Astrocyte (in vitro differentiated cells and primary cell): ENCODE results near the gene ATP10B. TPM values are rescaled to one million over a fixed set of nuclear protein-coding genes. Genes with fewer than 3 reads are reported as not detected.

Source experiments
- DNase-seq: peaks from one replicate; pipeline ENCODE4 v3.0.0-alpha.2; 2010; ENCODE audit warnings: low read depth
- FAIRE-seq: peaks from 2 replicates; lab custom pipeline; 2011; peaks lifted over from hg19 to GRCh38; lab: Jason Lieb, UNC
- H2AFZ ChIP-seq: 2 replicates; pipeline ENCODE4 v1.6.0; 2012; ENCODE audit warnings: low read depth, low read length, inconsistent platforms
- H3K27ac ChIP-seq: 2 replicates; pipeline ENCODE4 v1.5.1; 2011; ENCODE audit warnings: low read depth, low read length, inconsistent platforms
- H3K27me3 ChIP-seq: 2 replicates; pipeline ENCODE4 v1.6.0; 2011; ENCODE audit warnings: low read length, inconsistent platforms; ENCODE audit not compliant: insufficient read depth
- H3K36me3 ChIP-seq: 2 replicates; pipeline ENCODE4 v1.5.1; 2011; ENCODE audit warnings: low read length, inconsistent platforms; ENCODE audit not compliant: insufficient read depth
- H3K4me1 ChIP-seq: 2 replicates; pipeline ENCODE4 v1.5.1; 2011; ENCODE audit warnings: low read length, inconsistent platforms; ENCODE audit not compliant: insufficient read depth
- H3K4me2 ChIP-seq: 2 replicates; pipeline ENCODE4 v1.6.0; 2012; ENCODE audit warnings: low read length, inconsistent platforms
- H3K4me3 ChIP-seq: 2 replicates; pipeline ENCODE4 v1.5.1; 2011; ENCODE audit warnings: low read depth, mild to moderate bottlenecking, low read length, inconsistent platforms; ENCODE audit not compliant: insufficient read depth
- H3K79me2 ChIP-seq: 2 replicates; pipeline ENCODE4 v1.6.0; 2012; ENCODE audit warnings: mild to moderate bottlenecking, low read length, inconsistent platforms; ENCODE audit not compliant: insufficient read depth
- H3K9ac ChIP-seq: 2 replicates; pipeline ENCODE4 v1.6.0; 2012; ENCODE audit warnings: mild to moderate bottlenecking, low read length, inconsistent platforms
- H3K9me3 ChIP-seq: 2 replicates; pipeline ENCODE4 v1.5.1; 2012; ENCODE audit warnings: low read depth, mild to moderate bottlenecking, low read length, inconsistent platforms; ENCODE audit not compliant: insufficient read depth
- H4K20me1 ChIP-seq: 2 replicates; pipeline ENCODE4 v1.6.0; 2012; ENCODE audit warnings: low read length, inconsistent platforms; ENCODE audit not compliant: insufficient read depth
- H3K27ac Mint-ChIP-seq: one replicate; pipeline ENCODE4 v1.8.0; 2021; ENCODE audit warnings: mild to moderate bottlenecking, mixed read lengths; ENCODE audit not compliant: unreplicated experiment
- H3K27me3 Mint-ChIP-seq: one replicate; pipeline ENCODE4 v1.8.0; 2021; ENCODE audit warnings: low read depth, mixed read lengths; ENCODE audit not compliant: unreplicated experiment
- H3K36me3 Mint-ChIP-seq: one replicate; pipeline ENCODE4 v1.8.0; 2021; ENCODE audit warnings: low read depth, mixed read lengths; ENCODE audit not compliant: unreplicated experiment
- H3K4me1 Mint-ChIP-seq: one replicate; pipeline ENCODE4 v1.8.0; 2021; ENCODE audit warnings: low read depth, mixed read lengths; ENCODE audit not compliant: unreplicated experiment
- H3K4me3 Mint-ChIP-seq: one replicate; pipeline ENCODE4 v1.8.0; 2021; ENCODE audit warnings: mild to moderate bottlenecking, moderate library complexity, mixed read lengths; ENCODE audit not compliant: unreplicated experiment
- H3K9me3 Mint-ChIP-seq: one replicate; pipeline ENCODE4 v1.8.0; 2021; ENCODE audit warnings: mild to moderate bottlenecking, mixed read lengths; ENCODE audit not compliant: unreplicated experiment
- EZH2 ChIP-seq: IDR thresholded peaks from 2 replicates; pipeline ENCODE4 v1.6.1; 2012; ENCODE audit warnings: mild to moderate bottlenecking, low read length, inconsistent platforms; ENCODE audit not compliant: insufficient read depth
- total RNA-seq: library from RNA; stranded (reverse); gene quantifications from 2 replicates; pipeline ENCODE4 v1.2.1, GENCODE V29; 2021
- TF ChIP-seq, protein P1 (sequence below): IDR thresholded peaks from 2 replicates; pipeline ENCODE4 v1.5.1; 2011; ENCODE audit warnings: low read depth, mild to moderate bottlenecking, inconsistent platforms, low read length, moderate library complexity; ENCODE audit not compliant: insufficient read depth

ATP10B gene
- total RNA-seq, 1 donor from 2014 or later, result not detected

DNA sequence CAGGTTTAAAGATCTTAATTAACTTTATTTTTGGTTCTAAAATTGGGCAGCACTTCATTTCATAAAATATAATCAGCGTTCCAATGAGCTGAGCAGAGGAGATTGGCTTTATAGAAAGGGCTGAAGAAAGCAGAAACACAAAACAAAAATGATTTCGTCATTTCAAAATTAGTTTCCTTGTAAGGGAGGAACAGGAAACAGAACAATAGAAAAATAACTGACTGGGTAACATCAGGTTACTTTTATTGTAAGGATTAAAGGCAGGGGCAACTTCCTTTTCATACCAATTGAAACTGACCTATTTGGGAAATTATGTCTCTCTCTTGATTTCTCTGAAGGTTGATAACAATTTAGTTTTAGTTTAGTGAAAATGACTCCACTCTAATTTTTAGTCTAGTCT is 157.1 kb downstream of the ATP10B start:
- H3K4me2 ChIP-seq, result no peak overlapping the region
- Mint-ChIP-seq H3K9me3 (no peaks in the 10 kb centered on the region), H3K27me3 (peaks cover 3% of the 10 kb centered on the region), H3K36me3 (no peaks in the 10 kb centered on the region), H3K4me1 (no peaks in the 10 kb centered on the region), H3K4me3 (no peak overlapping the region), H3K27ac (no peak overlapping the region)
- no peak overlapping the region for H3K9ac ChIP-seq
- no peak overlapping the region for H2AFZ ChIP-seq
- H3K27me3 ChIP-seq, result no peaks in the 10 kb centered on the region
- TF ChIP-seq EZH2, result no peak
- TF ChIP-seq, protein P1, sequence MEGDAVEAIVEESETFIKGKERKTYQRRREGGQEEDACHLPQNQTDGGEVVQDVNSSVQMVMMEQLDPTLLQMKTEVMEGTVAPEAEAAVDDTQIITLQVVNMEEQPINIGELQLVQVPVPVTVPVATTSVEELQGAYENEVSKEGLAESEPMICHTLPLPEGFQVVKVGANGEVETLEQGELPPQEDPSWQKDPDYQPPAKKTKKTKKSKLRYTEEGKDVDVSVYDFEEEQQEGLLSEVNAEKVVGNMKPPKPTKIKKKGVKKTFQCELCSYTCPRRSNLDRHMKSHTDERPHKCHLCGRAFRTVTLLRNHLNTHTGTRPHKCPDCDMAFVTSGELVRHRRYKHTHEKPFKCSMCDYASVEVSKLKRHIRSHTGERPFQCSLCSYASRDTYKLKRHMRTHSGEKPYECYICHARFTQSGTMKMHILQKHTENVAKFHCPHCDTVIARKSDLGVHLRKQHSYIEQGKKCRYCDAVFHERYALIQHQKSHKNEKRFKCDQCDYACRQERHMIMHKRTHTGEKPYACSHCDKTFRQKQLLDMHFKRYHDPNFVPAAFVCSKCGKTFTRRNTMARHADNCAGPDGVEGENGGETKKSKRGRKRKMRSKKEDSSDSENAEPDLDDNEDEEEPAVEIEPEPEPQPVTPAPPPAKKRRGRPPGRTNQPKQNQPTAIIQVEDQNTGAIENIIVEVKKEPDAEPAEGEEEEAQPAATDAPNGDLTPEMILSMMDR, result no peak
- FAIRE-seq (no peak), DNase-seq (no peak)
- no peak overlapping the region for H3K27ac ChIP-seq
- no peaks in the 10 kb centered on the region for H3K79me2 ChIP-seq
- H4K20me1 ChIP-seq, result no peaks in the 10 kb centered on the region
- no peak overlapping the region for H3K4me3 ChIP-seq
- H3K9me3 ChIP-seq, result no peaks in the 10 kb centered on the region
- no peaks in the 10 kb centered on the region for H3K36me3 ChIP-seq
- no peaks in the 10 kb centered on the region for H3K4me1 ChIP-seq

DNA sequence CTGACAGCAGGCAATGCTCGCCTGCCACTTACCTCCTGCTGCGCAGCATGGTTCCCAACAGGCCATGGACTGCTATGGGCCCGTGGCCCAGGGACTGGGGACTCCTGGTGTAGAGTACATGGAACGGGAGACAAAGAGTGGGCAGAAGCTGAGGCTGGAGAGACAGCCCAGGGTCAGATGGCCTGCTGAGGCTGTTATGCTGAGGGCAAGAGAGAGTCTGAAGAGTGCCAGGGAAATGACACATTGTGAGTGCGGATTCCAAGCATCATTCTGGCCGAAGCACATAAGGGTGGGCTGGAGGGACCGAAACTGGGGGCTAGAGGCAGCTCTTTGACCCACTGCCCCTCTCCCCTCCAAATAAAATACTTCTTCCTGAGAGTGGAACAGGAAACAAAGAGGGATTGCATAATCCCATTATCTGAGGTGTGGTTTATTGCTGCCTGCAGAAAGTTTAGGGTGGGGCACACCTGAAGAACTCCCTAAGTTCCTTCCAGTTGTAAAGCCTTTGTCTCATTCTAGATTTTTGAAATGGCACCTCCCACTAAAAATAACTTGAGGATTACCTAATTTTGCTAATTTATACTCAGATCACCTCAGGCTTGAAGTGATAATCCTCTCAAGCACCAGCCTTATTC is 158.1 kb downstream of the ATP10B start:
- no peak for DNase-seq
- no peaks in the 10 kb centered on the region for H3K36me3 Mint-ChIP-seq

DNA sequence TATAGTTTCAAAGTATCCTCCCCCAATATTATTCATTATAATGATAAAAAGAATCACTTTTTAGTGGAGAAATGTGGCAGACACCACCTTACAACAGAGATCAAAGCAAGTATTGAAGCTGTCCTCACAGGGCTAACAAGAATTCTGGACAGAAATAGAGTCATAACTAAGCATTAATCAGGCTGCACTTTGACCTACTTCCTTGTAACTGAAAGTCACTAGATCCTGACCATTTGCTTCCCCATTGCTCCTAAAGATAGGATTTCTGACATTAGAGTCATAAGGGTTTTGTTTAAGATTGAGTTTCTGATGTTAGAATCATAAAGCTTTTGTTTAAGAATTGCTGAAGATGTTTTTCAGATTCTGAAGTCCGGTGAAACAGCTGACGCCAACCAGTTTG is 159.7 kb downstream of the ATP10B start:
- H3K4me3 Mint-ChIP-seq, result no peak overlapping the region
- FAIRE-seq (no peak), DNase-seq (no peak)
- no peak overlapping the region for H3K27ac ChIP-seq
- no peak overlapping the region for H3K4me2 ChIP-seq
- H3K4me3 ChIP-seq, result no peak overlapping the region
- no peaks in the 10 kb centered on the region for H3K9me3 ChIP-seq
- no peaks in the 10 kb centered on the region for H3K4me1 Mint-ChIP-seq
- no peaks in the 10 kb centered on the region for H3K79me2 ChIP-seq
- H4K20me1 ChIP-seq, result no peaks in the 10 kb centered on the region
- H2AFZ ChIP-seq, result no peak overlapping the region
- no peaks in the 10 kb centered on the region for H3K27me3 Mint-ChIP-seq
- H3K4me1 ChIP-seq, result no peaks in the 10 kb centered on the region
- no peaks in the 10 kb centered on the region for H3K27me3 ChIP-seq
- no peak for TF ChIP-seq EZH2
- TF ChIP-seq, protein P1, result no peak
- H3K9ac ChIP-seq, result no peak overlapping the region
- H3K36me3 ChIP-seq, result no peaks in the 10 kb centered on the region
- H3K9me3 Mint-ChIP-seq, result no peaks in the 10 kb centered on the region
- no peak overlapping the region for H3K27ac Mint-ChIP-seq
- H3K36me3 Mint-ChIP-seq, result no peaks in the 10 kb centered on the region

More for the DNA sequence above, 158.1 kb downstream of the ATP10B start:
- Histone ChIP-seq H3K79me2 (no peaks in the 10 kb centered on the region), H3K4me3 (no peak overlapping the region), H3K27me3 (no peaks in the 10 kb centered on the region), H3K4me2 (no peak overlapping the region), H3K27ac (no peak overlapping the region), H3K9ac (no peak overlapping the region), H4K20me1 (no peaks in the 10 kb centered on the region), H3K4me1 (no peaks in the 10 kb centered on the region), H2AFZ (no peak overlapping the region), H3K9me3 (no peaks in the 10 kb centered on the region), H3K36me3 (no peaks in the 10 kb centered on the region)
- Mint-ChIP-seq H3K4me3 (no peak overlapping the region), H3K4me1 (no peaks in the 10 kb centered on the region), H3K27me3 (no peaks in the 10 kb centered on the region), H3K27ac (no peak overlapping the region), H3K9me3 (no peaks in the 10 kb centered on the region)
- no peak for FAIRE-seq
- TF ChIP-seq EZH2, result no peak
- TF ChIP-seq, protein P1, result no peak
